Spleen (tissue), 11 donors: Measurements from ENCODE around the gene P3H2. TPM values are rescaled to one million over a fixed set of nuclear protein-coding genes. Genes with fewer than 3 reads are reported as not detected.

Experiments used
- DNase-seq: peaks from one replicate; pipeline ENCODE4 v3.0.0-alpha.2; 2020
- H3K27ac ChIP-seq, 8 donors: fragments of 200-600 bp; sonication (generic) in 7 of 8; 1 replicate in 4 of 8; 2 replicates in 4 of 8; pipeline versions ENCODE4 v1.5.0 to v1.8.0; 2016 to 2021; ENCODE audit warnings: inconsistent platforms in 4 of 8, mild to moderate bottlenecking in 4 of 8, moderate library complexity in 1 of 8
- H3K27me3 ChIP-seq, 7 donors: fragments of 200-600 bp; sonication (generic) in 6 of 7; replicated peaks in 1 of 7; 1 replicate in 4 of 7; 2 replicates in 3 of 7; pipeline versions ENCODE4 v1.5.0 to v1.8.0; 2016 to 2021; ENCODE audit warnings: inconsistent platforms in 3 of 7, mild to moderate bottlenecking in 1 of 7
- H3K36me3 ChIP-seq, 6 donors: fragments of 200-600 bp; sonication (generic) in 5 of 6; 1 replicate in 4 of 6; 2 replicates in 2 of 6; pipeline versions ENCODE4 v1.5.0 to v1.8.0; 2016 to 2021; ENCODE audit warnings: inconsistent platforms in 2 of 6
- H3K4me1 ChIP-seq, 6 donors: fragments of 200-600 bp; sonication (generic) in 5 of 6; 1 replicate in 3 of 6; 2 replicates in 3 of 6; pipeline versions ENCODE4 v1.5.0 to v1.8.0; 2016 to 2021; ENCODE audit warnings: inconsistent platforms in 3 of 6
- H3K4me3 ChIP-seq, 8 donors: fragments of 200-600 bp; sonication (generic) in 7 of 8; 1 replicate in 4 of 8; 2 replicates in 4 of 8; pipeline versions ENCODE4 v1.5.0 to v1.8.0; 2016 to 2021; ENCODE audit warnings: inconsistent platforms in 4 of 8, mild to moderate bottlenecking in 4 of 8, moderate library complexity in 2 of 8
- H3K9me3 ChIP-seq, 8 donors: fragments of 200-600 bp; sonication (generic) in 7 of 8; 1 replicate in 4 of 8; 2 replicates in 4 of 8; pipeline versions ENCODE4 v1.5.0 to v1.8.0; 2016 to 2021; ENCODE audit warnings: inconsistent platforms in 4 of 8
- CTCF ChIP-seq, 11 experiments: fragments of 200-600 bp in 7 of 11; fragments of 450-650 bp in 4 of 11; sonication (generic) in 4 of 11; IDR thresholded peaks in 8 of 11; conservative IDR thresholded peaks in 3 of 11; 1 replicate in 7 of 11; 2 replicates in 4 of 11; pipeline versions ENCODE4 v1.4.0 to v1.8.0; 2016 to 2021; ENCODE audit warnings: antibody characterized with exemption in 11 of 11, inconsistent platforms in 4 of 11, mild to moderate bottlenecking in 1 of 11
- POLR2A ChIP-seq, 3 donors: fragments of 450-650 bp; IDR thresholded peaks; one replicate each; pipeline ENCODE4 v1.5.1; 2017; ENCODE audit warnings: antibody characterized with exemption in 3 of 3, mild to moderate bottlenecking in 1 of 3
- POLR2AphosphoS5 ChIP-seq, 3 donors: sonication (generic); formaldehyde crosslinking; IDR thresholded peaks; one replicate each; pipeline ENCODE4 v1.5.1; 2017; ENCODE audit warnings: antibody characterized with exemption in 3 of 3
- WGBS, 5 donors: extraction: QIAGEN DNeasy Blood & Tissue Kit in 3 of 5; methylation state at CpG; one replicate each; pipeline versions ENCODE4 v1.1.5 to v1.1.7; 2013 to 2018; 5-methylcytosine and 5-hydroxymethylcytosine counted together
- intact Hi-C: fragments of 100-400 bp; cut with DNase I; formaldehyde crosslinking; loops from one replicate; pipeline ENCODE4 v1.15.0; 2023; ENCODE audit warnings: low total_unique reads
- polyA plus RNA-seq, 3 donors: library from polyadenylated mRNA; stranded (reverse); fragments of 200-250 nt; gene quantifications; one replicate each; pipeline ENCODE4 v1.2.1, GENCODE V29; 2013
- total RNA-seq, 7 donors: library from RNA; depleted of rRNA in 3 of 7; stranded (reverse); fragments of >200 nt in 3 of 7; fragmentation: NEBNext Ultra II Directional in 4 of 7; extraction: Animal tissue kit (Norgen Biotek cat#: 25700) in 4 of 7; gene quantifications; one replicate each; pipeline versions ENCODE4 v1.1.0 to v1.2.1, GENCODE V29; 2016 to 2021
- donor health status: healthy with polysubstance abuse.
- donor health status: DM: no; HTN: no; CAD: no; lungs with moderate emphysema.
- donor health status: DM: no; HTN: no; CAD: no.
- donor health status: Bipolar disorder and iron deficiency.
- donor health status: healthy.
- donor health status: DM: no; HTN: no; CAD: no.
- donor health status: DM: yes; HTN: yes; CAD: no.

The P3H2 gene
- total and polyA plus RNA-seq, 10 donors, result 7.7 to 155 (median 79.2) TPM

GRCh38 chr3:189954733-189955665, 165.7 kb downstream of the P3H2 start:
- H3K9me3 ChIP-seq, result no peaks in the 10 kb centered on the region
- H3K4me1 ChIP-seq, result peaks cover 0 to 8% (median 0%) of the 10 kb centered on the region in 6 donors
- no peak overlapping the region for H3K27ac ChIP-seq
- peaks cover 0 to 12% (median 0%) of the 10 kb centered on the region in 6 donors for H3K36me3 ChIP-seq
- H3K27me3 ChIP-seq, result peaks cover 0 to 1% (median 0%) of the 10 kb centered on the region in 7 donors
- H3K4me3 ChIP-seq, result no peak overlapping the region
- 78 to 89% (median 88%) methylated on average over 7 of the region's 7 CpGs for WGBS, 5 donors
- intact Hi-C loops, result no loop called here
- TF ChIP-seq POLR2AphosphoS5 (IDR thresholded peaks at IDR 0.05) (no peak), POLR2A (IDR thresholded peaks at IDR 0.05) (no peak), CTCF (IDR thresholded peaks at IDR 0.05 in 8 of 11, conservative IDR thresholded peaks at IDR 0.05 in 3 of 11) (no peak)
- DNase-seq, result no peak

- H3K27ac ChIP-seq, result no peak overlapping the region
- WGBS, 5 donors, result 71 to 89% (median 84%) methylated on average over 4 of the region's 4 CpGs
- H3K9me3 ChIP-seq, result no peaks in the 10 kb centered on the region
- no peak for DNase-seq
- no peaks in the 10 kb centered on the region for H3K27me3 ChIP-seq
- H3K4me1 ChIP-seq, result peaks cover 0 to 8% (median 0%) of the 10 kb centered on the region in 6 donors
- H3K4me3 ChIP-seq, result no peak overlapping the region
- no peak for TF ChIP-seq POLR2AphosphoS5 (IDR thresholded peaks at IDR 0.05)
- no peak for TF ChIP-seq POLR2A (IDR thresholded peaks at IDR 0.05)
- no peak for TF ChIP-seq CTCF (IDR thresholded peaks at IDR 0.05 in 8 of 11, conservative IDR thresholded peaks at IDR 0.05 in 3 of 11)
- intact Hi-C loops, result no loop called here
- H3K36me3 ChIP-seq, result peaks cover 0 to 12% (median 0%) of the 10 kb centered on the region in 6 donors
Measured at GRCh38 chr3:189953551-189953950, 167.1 kb downstream of the P3H2 start.

GRCh38 chr3:189952272-189952671, 168.4 kb downstream of the P3H2 start:
- WGBS, 5 donors, result 84 to 93% (median 86%) methylated on average over 7 of the region's 7 CpGs
- no peak overlapping the region for H3K27ac ChIP-seq
- peaks cover 0 to 9% (median 0%) of the 10 kb centered on the region in 6 donors for H3K36me3 ChIP-seq
- H3K4me3 ChIP-seq, result no peak overlapping the region
- TF ChIP-seq CTCF (IDR thresholded peaks at IDR 0.05 in 8 of 11, conservative IDR thresholded peaks at IDR 0.05 in 3 of 11) (no peak), POLR2AphosphoS5 (IDR thresholded peaks at IDR 0.05) (no peak), POLR2A (IDR thresholded peaks at IDR 0.05) (no peak)
- peaks cover 0 to 2% (median 0%) of the 10 kb centered on the region in 7 donors for H3K27me3 ChIP-seq
- no peak for DNase-seq
- intact Hi-C loops, result no loop called here
- peaks cover 0 to 8% (median 0%) of the 10 kb centered on the region in 6 donors for H3K4me1 ChIP-seq
- no peaks in the 10 kb centered on the region for H3K9me3 ChIP-seq

- Histone ChIP-seq H3K4me1 (peaks cover 0 to 2% (median 0%) of the 10 kb centered on the region in 6 donors), H3K27ac (no peak overlapping the region), H3K36me3 (no peaks in the 10 kb centered on the region), H3K4me3 (no peak overlapping the region), H3K27me3 (peaks cover 0 to 9% (median 0%) of the 10 kb centered on the region in 7 donors), H3K9me3 (no peaks in the 10 kb centered on the region)
- no peak for TF ChIP-seq POLR2AphosphoS5 (IDR thresholded peaks at IDR 0.05)
- TF ChIP-seq CTCF (IDR thresholded peaks at IDR 0.05 in 8 of 11, conservative IDR thresholded peaks at IDR 0.05 in 3 of 11), result no peak
- TF ChIP-seq POLR2A (IDR thresholded peaks at IDR 0.05), result no peak
- WGBS, 5 donors, result 60 to 71% (median 68%) methylated on average over 6 of the region's 6 CpGs
- no peak for DNase-seq
- intact Hi-C loops, result no loop called here
Measured at GRCh38 chr3:189950258-189950657, 170.4 kb downstream of the P3H2 start.
